Central memory CD8-positive, alpha-beta T cell (primary cell): ENCODE data around the gene KCNQ1OT1.

Source experiments
- ATAC-seq: fragments of 150-1000 bp; cut with Tn5 transposase; replicated peaks from 2 replicates; pipeline ENCODE4 v1.10.0; 2022; ENCODE audit warnings: mild to moderate bottlenecking, moderate FRiP score, moderate number of reproducible peaks; ENCODE audit not compliant: poor library complexity, severe bottlenecking; ENCODE audit errors: extremely low read depth
- DNase-seq, 2 donors: peaks; one replicate each; pipeline ENCODE4 v3.0.0; 2021; ENCODE audit warnings: low spot score in 2 of 2
- H3K27ac Mint-ChIP-seq: one replicate; pipeline ENCODE4 v1.8.0; 2022; ENCODE audit warnings: low read depth, mild to moderate bottlenecking, moderate library complexity, mixed read lengths
- H3K27me3 Mint-ChIP-seq: one replicate; pipeline ENCODE4 v1.8.0; 2022; ENCODE audit warnings: mixed read lengths
- H3K36me3 Mint-ChIP-seq: one replicate; pipeline ENCODE4 v1.8.0; 2022; ENCODE audit warnings: mild to moderate bottlenecking, moderate library complexity, mixed read lengths; ENCODE audit not compliant: insufficient read depth
- H3K4me1 Mint-ChIP-seq: one replicate; pipeline ENCODE4 v1.8.0; 2022; ENCODE audit warnings: mixed read lengths
- H3K4me3 Mint-ChIP-seq: one replicate; pipeline ENCODE4 v1.8.0; 2022; ENCODE audit warnings: mild to moderate bottlenecking, moderate library complexity, mixed read lengths
- H3K9me3 Mint-ChIP-seq: one replicate; pipeline ENCODE4 v1.8.0; 2022; ENCODE audit warnings: mixed read lengths

The KCNQ1OT1 gene

DNA sequence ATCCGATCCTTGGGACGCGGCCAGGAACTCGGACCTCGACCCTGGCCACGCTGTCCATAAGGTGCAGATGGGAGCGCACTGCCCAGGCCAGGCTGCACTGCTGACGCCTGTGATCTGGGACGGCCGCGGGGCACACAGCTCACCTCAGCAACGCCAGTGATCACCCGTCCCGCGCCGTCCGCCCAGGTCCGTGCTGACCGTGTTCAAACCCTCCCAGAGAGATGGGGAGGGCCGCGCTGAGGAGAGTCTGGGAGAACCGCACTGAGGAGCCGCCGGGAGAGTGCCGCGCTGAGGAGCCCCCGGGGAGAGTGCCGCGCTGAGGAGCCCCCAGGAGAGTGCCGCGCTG, 636 bp downstream of the KCNQ1OT1 start:
- Mint-ChIP-seq H3K4me1 (peaks cover 6% of the 10 kb centered on the region), H3K36me3 (peaks cover 6% of the 10 kb centered on the region), H3K9me3 (no peaks in the 10 kb centered on the region), H3K27ac (no peak overlapping the region), H3K27me3 (no peaks in the 10 kb centered on the region), H3K4me3 (peak overlapping the region; percentile 80)
- no peak for DNase-seq
- ATAC-seq: no peak

GRCh38 chr11:2698386-2699184, 1.2 kb downstream of the KCNQ1OT1 start:
- DNase-seq: no peak
- Mint-ChIP-seq H3K4me3 (peak overlapping the region; percentile 80), H3K36me3 (peaks cover 6% of the 10 kb centered on the region), H3K27me3 (no peaks in the 10 kb centered on the region), H3K27ac (no peak overlapping the region), H3K9me3 (no peaks in the 10 kb centered on the region), H3K4me1 (peaks cover 6% of the 10 kb centered on the region)
- ATAC-seq: no peak

- peaks cover 6% of the 10 kb centered on the region for H3K36me3 Mint-ChIP-seq
- peaks cover 6% of the 10 kb centered on the region for H3K4me1 Mint-ChIP-seq
- H3K9me3 Mint-ChIP-seq: no peaks in the 10 kb centered on the region
- no peak for ATAC-seq
- H3K4me3 Mint-ChIP-seq: peak overlapping the region; percentile 80
- no peaks in the 10 kb centered on the region for H3K27me3 Mint-ChIP-seq
- H3K27ac Mint-ChIP-seq: no peak overlapping the region
- no peak for DNase-seq
Measured at GRCh38 chr11:2697866-2698265, 1.9 kb downstream of the KCNQ1OT1 start.

- Mint-ChIP-seq H3K9me3 (no peaks in the 10 kb centered on the region), H3K4me3 (no peak overlapping the region), H3K36me3 (peaks cover 6% of the 10 kb centered on the region), H3K27ac (no peak overlapping the region), H3K4me1 (peaks cover 6% of the 10 kb centered on the region), H3K27me3 (no peaks in the 10 kb centered on the region)
- ATAC-seq: no peak
- DNase-seq: no peak
Measured at GRCh38 chr11:2696455-2696854, 3.3 kb downstream of the KCNQ1OT1 start.

DNA sequence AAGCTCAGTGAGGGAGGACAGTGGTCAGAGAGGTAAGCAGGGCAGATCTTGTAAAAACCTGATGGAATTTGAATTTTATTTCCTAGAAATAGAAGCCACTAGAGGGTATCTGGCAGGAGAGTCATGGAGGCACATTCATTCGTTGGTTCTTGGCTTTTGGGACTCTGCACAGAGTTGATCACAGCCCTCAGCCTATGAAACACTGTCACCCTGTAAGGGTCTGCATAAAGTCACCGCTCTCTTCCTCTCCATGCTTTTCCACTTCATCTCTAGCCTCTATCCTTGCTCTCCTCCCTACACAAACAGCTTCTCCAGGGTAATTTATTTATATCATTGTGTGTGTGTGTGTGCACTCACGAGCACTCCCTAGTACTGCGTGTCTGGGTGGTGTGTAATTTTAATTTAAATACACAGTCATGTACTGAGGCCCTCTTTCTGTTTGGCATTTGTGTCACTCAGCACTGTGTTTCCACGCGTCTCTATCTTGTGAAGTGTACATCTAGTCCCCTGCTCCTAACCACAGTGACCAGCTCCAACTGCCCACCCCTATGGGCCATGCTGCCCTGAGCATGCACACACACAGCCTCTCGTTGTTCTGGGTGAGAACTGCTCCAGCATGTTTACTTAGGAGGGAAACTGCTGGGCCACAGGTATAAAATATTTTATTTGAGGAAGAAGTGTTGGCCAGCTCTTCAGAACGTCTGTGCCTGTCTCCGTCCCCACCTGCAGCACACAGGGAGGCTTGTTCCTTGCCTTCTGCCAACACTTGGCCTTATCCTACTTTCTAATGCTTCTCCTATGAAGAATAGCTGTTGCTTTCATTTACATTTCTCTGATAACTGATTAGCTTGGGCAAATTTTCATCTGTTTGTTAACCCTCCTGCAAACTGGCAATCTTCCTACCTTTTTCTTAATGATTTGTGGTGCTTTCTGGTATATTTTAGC, 4.5 kb downstream of the KCNQ1OT1 start:
- Mint-ChIP-seq H3K9me3 (no peaks in the 10 kb centered on the region), H3K4me1 (peaks cover 6% of the 10 kb centered on the region), H3K4me3 (no peak overlapping the region), H3K27ac (no peak overlapping the region), H3K27me3 (no peaks in the 10 kb centered on the region), H3K36me3 (peaks cover 6% of the 10 kb centered on the region)
- DNase-seq (no peak), ATAC-seq (no peak)

DNA sequence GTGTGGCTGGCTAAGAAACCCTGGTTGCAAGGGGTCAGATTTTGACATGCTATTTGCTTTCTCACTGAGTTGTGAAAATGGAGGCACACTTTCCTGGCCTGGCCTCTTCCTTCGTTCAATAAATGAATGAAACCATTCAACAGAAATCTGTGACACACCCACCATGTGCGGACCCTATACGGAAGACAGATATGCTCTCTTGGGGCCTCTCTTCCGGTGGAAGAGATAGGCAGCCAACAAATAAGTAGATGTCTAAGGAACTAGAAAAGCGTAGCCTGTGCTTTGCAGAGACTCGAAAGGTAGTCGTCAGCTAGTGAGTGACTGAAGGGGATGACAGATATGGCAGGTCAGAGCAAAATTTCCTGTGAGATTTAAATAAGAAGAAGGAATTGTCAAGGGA, 5.3 kb downstream of the KCNQ1OT1 start:
- Mint-ChIP-seq H3K4me3 (no peak overlapping the region), H3K27ac (no peak overlapping the region)

GRCh38 chr11:2693271-2694261, 6.2 kb downstream of the KCNQ1OT1 start:
- no peaks in the 10 kb centered on the region for H3K36me3 Mint-ChIP-seq
- ATAC-seq: no peak

More for the DNA sequence above, 5.3 kb downstream of the KCNQ1OT1 start:
- DNase-seq (no peak), ATAC-seq (no peak)
- Mint-ChIP-seq H3K4me1 (peaks cover 6% of the 10 kb centered on the region), H3K9me3 (no peaks in the 10 kb centered on the region), H3K27me3 (no peaks in the 10 kb centered on the region), H3K36me3 (peaks cover 2% of the 10 kb centered on the region)

DNA sequence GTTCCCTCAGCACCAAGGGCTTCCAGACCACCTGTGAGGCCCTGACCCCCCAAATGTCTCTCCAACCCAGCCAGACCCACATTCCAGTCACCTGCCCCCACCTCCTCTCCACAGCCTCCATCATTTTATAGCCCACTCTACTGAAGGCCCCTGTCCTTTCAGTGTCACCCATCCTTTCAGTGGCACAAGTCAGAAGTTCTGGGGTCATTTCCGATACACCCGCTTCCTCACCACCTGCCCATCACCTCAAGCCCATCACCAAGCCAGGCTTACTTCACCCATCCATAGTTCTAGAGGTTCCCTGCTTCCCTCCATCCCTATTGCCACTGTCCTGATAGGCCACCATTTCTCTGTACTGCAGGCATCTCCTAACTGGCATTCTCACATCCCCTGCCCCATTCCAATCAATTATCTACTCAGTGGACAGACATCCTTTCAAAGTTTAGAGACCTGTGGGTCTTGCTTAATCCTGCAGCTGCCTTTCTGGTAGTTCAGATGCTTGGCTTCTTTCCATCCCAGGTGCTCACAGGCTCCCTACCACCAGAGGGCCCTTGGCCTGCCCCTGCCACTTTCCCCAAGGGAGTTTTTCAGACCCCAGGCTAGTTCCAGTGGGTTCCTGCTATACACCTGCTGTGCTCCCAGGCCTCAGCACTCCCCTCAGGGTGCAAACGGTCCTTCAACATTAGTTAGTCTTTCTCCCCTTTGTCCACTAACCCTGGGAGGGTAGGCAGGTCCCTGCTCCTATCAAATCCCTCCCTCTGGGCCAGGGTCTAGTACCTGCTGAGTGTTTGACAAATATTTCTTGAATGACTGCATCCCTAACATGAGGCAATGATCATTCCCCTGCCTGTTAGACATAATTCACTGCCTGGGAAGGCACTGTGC, 7.6 kb downstream of the KCNQ1OT1 start:
- peak overlapping the region; percentile 33 for H3K27ac Mint-ChIP-seq
- no peak overlapping the region for H3K4me3 Mint-ChIP-seq
- ATAC-seq: no peak
- no peaks in the 10 kb centered on the region for H3K9me3 Mint-ChIP-seq
- no peaks in the 10 kb centered on the region for H3K27me3 Mint-ChIP-seq
- H3K4me1 Mint-ChIP-seq: no peaks in the 10 kb centered on the region
- H3K36me3 Mint-ChIP-seq: no peaks in the 10 kb centered on the region
- no peak for DNase-seq

More at GRCh38 chr11:2693271-2694261, 6.2 kb downstream of the KCNQ1OT1 start:
- H3K4me1 Mint-ChIP-seq: peaks cover 4% of the 10 kb centered on the region
- no peak overlapping the region for H3K27ac Mint-ChIP-seq
- H3K4me3 Mint-ChIP-seq: no peak overlapping the region
- no peaks in the 10 kb centered on the region for H3K9me3 Mint-ChIP-seq
- H3K27me3 Mint-ChIP-seq: no peaks in the 10 kb centered on the region
- no peak for DNase-seq

GRCh38 chr11:2691355-2691761, 8.4 kb downstream of the KCNQ1OT1 start:
- H3K27ac Mint-ChIP-seq: no peak overlapping the region
- no peaks in the 10 kb centered on the region for H3K4me1 Mint-ChIP-seq
- H3K9me3 Mint-ChIP-seq: no peaks in the 10 kb centered on the region
- H3K4me3 Mint-ChIP-seq: no peak overlapping the region
- ATAC-seq: no peak
- no peaks in the 10 kb centered on the region for H3K36me3 Mint-ChIP-seq
- no peak for DNase-seq
- H3K27me3 Mint-ChIP-seq: no peaks in the 10 kb centered on the region

DNA sequence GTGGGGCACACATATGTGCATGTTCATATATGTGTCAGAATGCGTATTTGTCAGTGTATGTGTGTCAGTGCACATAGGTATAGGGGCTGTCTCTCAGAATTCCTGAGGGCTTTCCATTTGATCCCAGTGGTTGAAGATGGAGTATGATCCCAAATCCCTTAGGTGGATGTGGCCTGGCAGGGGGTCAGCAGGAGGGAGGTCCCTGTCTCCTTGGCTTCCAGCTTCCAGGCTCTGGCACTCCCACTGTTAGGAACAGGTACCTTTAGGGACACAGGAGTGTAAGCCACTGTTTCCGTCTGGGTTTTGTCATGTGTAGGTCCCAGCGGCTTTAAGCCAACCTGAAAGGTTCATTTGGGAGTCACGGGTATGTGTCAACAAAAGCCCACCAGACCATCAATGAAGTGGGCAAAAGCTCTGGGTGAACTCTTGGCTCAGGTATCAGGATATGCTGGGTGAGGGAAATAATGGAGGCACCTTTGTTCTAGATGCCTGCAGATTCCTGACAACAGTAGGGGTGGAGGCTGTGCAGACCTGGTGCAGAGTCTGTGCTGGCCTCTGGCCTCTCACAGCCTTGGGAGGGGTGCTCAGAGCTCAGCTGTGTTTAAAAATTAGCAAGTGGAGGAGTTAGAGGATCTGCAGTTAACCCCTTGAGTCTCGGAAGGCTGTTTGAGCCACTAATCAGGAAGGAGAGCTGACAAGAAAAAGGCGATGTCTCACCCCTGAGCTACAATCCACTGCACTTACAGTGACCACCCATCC, 9.0 kb downstream of the KCNQ1OT1 start:
- ATAC-seq (no peak), DNase-seq (no peak)
- Mint-ChIP-seq H3K36me3 (no peaks in the 10 kb centered on the region), H3K27ac (no peak overlapping the region), H3K9me3 (no peaks in the 10 kb centered on the region), H3K4me3 (no peak overlapping the region), H3K27me3 (no peaks in the 10 kb centered on the region), H3K4me1 (no peaks in the 10 kb centered on the region)
